H1 (cell line): ENCODE results near the gene HEATR5A. TPM values are rescaled to one million over a fixed set of nuclear protein-coding genes. Genes with fewer than 3 reads are reported as not detected.

Source experiments
- CTBP2 ChIP-seq: IDR thresholded peaks from 2 replicates; pipeline ENCODE4 v1.7.0; 2011; ENCODE audit warnings: borderline replicate concordance, mild to moderate bottlenecking, moderate library complexity, mixed read lengths, low read length; ENCODE audit not compliant: insufficient read depth, insufficient read length
- polyA plus RNA-seq, 7 experiments: library from polyadenylated mRNA; depleted of rRNA in 3 of 7; stranded (reverse) in 5 of 7; unstranded in 2 of 7; fragments of >200 nt in 5 of 7; fragments of 200-250 nt in 2 of 7; gene quantifications; 1 replicate in 5 of 7; 2 replicates in 1 of 7; 4 replicates in 1 of 7; pipeline versions ENCODE4 v1.2.1 to v1.2.3, GENCODE V29; 2011 to 2013; ENCODE audit warnings: missing spikeins in 2 of 7, mixed read lengths in 2 of 7
- total RNA-seq: library from RNA; stranded (reverse); fragmentation: NEBNext Ultra II Directional; extraction: Animal tissue kit (Norgen Biotek cat#: 25700); gene quantifications from 2 replicates; pipeline ENCODE4 v1.2.1, GENCODE V29; 2021

The HEATR5A gene
- total and polyA plus RNA-seq, 2 of the 8 experiments (the other 6 are each of a cell fraction or from before 2014, with no cell fraction given), result 9.0 to 36.2 TPM

DNA sequence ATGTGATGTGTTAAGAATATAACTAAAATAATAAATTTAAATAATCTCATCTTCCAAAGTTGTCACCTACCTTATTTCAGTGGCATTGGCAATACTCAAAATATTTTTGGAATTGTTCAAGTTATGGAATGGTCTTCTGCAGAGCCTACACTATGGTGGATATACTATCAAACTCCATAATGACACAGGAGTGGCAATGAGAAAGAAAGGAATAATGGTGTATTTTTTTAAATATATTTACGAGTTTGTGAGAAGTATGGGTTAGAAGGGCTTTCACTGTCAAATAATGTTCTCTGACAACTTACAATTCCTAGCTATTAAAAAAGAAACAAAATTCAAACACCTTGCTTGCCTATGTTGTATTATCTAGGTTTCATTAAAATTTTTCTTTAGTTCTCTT lies 38.1 kb downstream of the HEATR5A start (continued):
- no peak for TF ChIP-seq CTBP2
